ENCODE results near the gene C11orf21.

C11orf21 gene

DNA sequence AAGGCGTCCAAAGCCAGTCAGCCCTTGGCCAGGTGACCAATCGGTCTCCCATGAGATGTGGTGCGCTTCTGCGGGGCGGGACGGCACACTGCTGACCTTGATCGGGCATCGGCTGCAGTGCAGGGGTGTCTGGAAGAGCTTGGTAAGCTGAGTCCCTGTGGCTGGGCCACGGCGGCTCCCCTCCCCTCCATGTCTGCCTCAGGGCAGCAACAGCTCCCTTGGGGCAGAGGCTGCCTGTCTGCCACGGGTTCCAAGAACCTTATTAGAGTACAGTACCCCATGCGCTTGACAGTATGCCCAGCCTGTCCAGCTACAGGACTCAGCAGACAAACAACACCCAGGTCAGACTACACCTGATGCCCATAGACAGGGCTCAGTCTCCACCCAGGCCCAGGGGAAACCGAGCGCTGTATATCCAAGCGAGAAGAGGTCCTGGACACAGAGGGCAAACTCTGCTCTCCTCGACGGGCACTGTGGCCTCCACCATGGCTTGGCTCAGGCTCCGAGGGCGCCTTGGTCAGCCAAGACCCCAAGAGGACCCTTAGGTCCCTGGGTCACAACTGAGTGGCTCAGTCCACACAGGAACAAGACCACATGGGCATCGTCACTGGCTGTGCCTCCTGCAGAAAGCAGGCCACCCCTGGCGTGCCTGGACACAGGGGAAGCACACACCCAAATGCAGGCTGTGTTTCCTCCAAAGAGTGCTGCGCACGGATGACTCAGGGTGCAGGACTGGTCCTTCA is 19.0 kb upstream of the C11orf21 start:
- DNase-seq, result no peak

DNA sequence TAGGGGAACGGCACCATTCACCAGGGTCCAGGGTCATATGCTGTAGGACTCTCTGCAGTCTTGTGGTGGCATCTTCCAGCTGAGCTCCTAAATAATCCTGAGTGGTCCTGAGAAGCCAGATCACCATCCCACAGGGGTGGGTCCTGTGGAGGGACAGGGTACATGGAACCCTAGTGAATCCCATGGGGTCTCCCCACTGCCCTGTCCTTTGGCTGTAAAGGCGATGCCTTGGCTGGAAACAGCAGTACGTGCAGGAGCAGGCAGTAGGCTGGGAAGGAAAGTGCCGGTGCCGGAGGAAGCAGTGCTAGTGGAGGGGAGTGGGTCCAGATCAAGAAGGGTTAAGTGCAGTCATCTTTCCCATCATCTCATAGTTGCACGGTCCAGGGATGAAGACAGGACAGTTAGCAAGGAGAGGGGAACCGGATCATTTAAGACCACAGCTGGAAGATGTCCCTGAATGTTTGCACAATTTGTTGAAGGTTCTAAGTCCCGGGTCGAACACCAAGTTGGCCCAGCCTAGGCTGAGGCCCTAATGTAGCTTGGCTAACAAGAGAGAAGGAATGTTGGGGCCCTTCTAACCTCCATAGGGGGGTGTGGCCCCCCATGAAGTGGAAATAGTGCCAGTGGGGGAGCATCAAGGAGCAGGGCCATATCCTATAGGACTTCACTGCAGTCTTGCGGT is 18.2 kb upstream of the C11orf21 start:
- no peak for DNase-seq

- DNase-seq, result no peak
These were observed 17.0 kb upstream of the C11orf21 start for GRCh38 chr11:2318707-2319106.

- peak; percentile 47 for DNase-seq
These were observed 16.4 kb upstream of the C11orf21 start for GRCh38 chr11:2318123-2318522.

GRCh38 chr11:2317354-2318050 is 15.8 kb upstream of the C11orf21 start:
- no peak for DNase-seq

DNA sequence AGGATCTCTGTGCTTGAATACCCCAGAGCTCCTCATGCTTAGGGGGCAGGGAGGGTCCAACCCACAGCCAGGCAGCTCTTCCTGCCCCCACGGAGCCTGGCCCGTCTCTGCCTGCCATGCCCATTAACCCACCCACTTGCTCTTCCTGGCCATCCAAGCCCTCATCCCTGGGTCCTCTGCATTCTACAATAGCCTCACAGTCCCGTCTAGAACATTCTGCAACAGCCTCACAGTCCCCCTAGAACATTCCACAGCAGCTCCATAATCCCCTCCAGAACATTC is 15.2 kb upstream of the C11orf21 start:
- no peak for DNase-seq

- no peak for DNase-seq
These were observed 14.6 kb upstream of the C11orf21 start for GRCh38 chr11:2316169-2316962.

DNA sequence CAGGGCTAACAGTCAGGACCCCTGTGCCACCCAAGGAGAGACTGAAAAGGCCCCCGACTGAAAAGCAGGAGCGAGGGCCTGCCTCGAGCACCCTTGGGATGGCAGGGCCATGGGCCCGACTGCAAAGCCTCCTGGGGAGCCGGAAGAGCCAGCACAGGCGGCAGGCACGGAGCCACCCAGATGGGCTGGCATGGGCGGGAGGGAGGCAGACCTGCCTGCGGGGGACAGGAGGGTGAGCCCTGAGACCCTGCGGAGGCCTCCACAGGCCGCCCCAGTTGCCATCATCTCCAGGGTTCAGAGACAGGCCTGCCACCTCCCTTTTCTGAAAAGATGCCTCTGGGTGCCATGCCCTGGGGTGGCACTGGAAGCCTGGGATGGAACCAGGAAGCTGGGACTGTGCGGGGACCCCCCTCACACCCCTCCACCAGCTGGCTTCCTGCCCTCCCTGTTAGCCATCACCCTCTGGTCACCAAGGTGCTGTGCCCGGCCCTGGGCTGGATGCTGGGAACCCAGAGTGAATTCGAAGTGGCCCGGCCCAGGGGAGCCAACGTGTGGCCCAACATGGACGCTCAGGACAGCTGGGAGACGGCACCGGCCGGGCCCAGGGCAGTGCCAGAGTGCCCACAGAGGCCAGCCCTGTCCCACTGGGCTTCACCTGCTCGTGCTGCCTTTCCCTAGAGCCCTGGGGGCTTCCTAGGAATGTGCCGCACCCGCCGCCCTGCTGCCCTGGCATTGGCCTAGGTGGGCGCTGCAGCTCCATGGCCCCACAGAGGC is 13.9 kb upstream of the C11orf21 start:
- no peak for DNase-seq

DNA sequence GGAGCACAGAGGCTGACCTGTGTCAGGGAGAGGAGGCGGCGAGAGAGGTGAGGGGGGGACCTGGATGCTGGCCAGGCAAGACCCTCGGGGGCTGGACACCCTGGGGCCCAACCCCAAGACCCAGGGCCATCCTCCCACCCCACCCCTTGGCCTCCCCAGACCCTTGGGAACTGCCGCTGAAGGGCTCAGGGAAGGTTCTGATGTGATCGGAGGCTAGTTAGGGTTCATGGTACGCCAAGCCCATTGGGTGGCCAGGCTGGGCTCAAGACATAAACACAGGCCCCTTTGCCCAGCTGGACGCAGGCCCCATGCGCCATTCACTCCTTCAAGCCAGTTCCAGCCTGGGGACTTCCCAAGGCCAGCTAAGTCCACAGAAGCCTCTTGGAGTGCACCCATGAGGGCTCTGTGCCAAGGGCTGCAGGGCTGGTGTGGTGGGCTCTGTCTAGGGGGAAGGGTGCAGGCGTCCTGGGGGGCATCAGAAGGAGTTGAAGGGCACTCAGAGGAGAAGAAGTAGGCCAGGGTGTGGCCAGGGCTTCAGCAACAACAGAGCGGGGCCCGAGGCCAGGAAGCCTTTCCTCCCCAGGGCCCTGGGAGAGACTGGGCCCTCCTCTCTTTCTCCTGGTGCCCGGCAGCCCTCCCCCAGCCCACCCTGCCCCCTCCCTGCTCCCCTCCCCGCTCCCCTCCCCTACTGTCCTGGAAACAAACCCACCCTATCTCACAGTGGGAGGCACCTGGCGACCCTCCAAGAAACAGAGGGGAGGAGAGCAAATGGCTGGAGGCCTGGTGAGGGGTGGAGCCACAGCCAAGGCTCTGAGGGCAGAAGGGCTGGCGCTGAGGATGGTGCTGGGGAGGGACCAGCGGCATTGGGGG is 13.0 kb upstream of the C11orf21 start:
- DNase-seq, result no peak

DNA sequence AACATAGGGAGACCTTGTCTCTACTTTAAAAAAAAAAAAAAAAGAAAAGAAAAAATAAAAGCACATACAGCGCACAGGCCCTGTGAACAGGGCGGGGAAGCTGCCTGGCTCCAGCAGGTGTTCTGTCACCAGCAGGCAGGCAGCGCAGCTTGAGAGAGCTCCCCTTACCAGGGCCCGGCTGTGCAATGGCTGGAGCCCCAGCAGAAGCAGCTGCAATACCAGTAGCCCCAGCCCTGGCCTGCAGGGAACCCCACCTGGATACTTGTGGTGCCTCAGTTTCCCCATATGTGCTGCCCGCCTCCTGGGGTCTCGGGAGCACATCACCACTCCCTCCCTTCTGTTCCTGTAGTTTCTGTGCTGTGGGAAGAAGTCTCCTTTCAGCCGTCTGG is 12.4 kb upstream of the C11orf21 start:
- no peak for DNase-seq

DNA sequence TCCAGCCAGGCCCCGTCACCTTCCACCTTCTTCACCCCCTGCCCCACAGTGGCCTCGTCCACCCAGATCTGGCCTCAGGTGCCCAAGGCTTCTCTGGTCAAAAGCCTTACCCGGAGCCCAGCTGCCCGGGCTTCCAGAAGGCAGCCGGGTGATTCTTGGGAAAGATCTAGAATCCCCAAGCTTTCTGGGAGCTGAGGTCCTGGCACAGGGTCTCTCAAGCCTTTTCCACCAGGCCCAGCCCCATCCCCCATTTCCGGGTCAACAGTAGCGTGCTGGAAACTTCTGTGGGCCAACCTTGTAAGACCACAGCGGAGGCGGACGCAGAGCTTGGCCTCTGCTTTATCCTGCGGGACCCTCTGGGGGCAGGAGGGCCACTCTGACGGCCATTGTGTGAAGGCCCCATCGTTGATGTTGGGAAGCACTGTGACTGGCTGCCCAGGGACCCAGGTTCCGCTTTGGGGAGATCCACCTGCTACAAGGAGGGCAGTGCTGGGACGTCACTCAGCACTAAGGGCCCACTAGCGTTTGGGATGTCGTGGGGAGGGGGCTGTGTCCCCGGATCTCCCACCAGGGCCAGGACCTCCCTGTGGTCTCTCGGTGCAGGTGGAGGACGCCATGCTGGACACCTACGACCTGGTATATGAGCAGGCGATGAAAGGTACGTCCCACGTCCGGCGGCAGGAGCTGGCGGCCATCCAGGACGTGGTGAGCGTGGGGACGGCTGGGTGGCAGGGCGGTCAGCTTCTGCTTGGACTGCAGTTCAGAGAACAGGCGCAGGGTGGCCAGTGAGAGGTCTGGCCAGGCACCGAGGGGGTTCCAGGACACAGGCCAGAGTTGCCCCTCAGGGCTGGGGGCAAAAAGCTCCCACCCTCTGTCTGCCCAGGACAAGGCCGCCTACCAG is 11.6 kb upstream of the C11orf21 start:
- DNase-seq, result no peak

DNA sequence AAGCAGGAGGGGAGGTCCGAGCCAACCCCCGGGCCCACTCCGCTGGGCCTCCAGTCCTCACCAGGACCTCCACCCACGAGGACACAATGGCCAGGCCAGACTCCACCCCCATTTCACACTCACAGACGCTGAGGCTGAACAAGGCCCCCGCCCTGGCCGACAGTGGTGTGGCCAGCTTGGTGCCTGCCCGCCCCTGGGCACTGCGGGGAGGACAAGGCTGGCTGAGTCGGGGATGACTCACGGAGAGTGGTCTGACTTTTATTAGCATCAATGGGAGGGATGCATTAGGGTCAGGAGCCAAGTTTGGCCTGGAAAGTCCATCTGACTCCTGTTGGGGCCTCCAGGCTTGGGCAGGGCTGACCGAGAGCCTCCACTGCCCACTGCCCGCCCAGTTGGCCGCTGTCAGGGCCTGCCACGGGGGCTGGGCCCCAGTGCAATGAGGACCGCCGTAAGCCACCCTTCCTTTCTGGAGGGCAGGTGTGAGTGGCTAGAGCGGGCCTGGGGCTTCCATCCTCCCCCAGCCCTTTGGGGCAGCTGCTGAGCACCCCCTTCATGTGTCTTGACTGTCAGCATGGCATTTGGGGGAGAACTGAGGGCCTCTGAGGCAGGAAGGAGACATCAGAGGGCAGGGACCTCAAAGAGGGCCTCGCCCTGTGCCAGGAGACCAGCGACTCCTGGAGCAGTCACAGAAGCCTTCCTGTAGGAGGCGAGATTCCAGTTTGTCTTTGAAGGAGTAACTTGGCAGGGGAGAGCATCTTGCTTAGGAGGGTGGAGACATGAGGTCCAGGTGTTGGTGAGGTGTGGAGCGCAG is 10.7 kb upstream of the C11orf21 start:
- no peak for DNase-seq

DNA sequence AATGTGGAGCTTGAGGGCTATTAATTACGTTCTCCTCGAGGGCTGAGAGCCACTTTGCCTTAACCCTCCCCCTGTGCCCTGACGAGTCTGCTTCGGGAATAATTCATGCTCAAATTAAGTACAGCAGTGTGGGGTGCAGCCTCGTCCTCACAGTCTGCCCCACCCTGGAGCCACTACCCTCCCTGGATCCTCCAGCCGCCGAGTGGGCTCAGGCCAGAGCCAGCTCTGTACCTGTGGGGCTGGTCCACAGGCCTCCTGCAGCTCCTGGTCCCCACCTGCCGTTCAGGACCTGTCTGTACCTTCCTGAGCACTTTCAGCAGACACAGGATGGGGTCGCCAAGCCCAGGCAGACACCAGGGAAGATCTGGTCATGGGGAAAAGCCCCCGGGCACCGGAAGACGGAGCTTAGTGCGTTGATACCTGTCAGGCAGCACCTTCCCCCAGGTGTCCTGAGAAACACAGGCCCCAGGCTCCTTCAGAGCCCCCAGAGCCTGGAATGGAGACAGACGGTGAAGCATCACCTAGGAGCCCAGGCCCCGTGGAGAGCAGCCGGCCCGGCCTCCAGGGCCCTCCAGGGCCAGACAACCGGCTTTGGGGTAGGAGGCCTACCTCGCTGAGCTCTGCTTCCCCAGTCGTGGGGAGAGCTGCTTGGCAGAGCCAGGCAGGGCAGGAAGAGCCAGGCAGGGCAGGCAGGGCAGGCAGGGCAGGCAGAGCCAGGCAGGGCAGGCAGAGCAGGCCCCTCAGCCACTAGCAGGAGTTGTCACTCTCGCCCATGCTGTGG is 9.8 kb upstream of the C11orf21 start:
- DNase-seq, result no peak

DNA sequence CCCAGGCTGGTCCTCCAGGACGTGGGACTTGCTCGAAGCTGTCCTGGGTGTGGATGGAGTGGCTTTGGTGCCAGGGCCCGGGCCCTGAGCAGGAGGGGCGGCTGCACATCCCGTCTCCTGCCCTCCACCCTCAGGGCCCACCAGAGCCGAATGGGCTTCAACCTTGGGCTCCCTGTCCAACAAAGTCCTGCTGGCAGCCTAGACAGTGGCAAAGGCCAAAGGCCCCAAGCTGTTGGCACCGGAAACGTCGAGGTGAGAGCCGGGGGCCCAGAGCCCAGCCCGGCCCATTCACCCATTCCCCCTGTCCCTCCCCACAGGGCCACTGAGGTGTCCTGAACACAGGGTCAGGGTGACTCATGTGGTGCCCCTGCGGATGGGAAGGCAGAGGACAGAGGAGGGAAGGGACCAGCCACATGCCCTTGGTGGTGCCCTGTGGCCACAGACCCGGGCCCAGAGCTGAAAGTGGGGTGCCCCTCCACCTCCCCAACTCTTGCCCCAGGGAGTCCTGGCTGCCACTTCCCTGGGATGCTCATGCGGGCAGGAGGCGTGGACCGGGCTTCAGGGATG is 9.2 kb upstream of the C11orf21 start:
- DNase-seq, result no peak

GRCh38 chr11:2310073-2310785 is 8.5 kb upstream of the C11orf21 start:
- no peak for DNase-seq

DNA sequence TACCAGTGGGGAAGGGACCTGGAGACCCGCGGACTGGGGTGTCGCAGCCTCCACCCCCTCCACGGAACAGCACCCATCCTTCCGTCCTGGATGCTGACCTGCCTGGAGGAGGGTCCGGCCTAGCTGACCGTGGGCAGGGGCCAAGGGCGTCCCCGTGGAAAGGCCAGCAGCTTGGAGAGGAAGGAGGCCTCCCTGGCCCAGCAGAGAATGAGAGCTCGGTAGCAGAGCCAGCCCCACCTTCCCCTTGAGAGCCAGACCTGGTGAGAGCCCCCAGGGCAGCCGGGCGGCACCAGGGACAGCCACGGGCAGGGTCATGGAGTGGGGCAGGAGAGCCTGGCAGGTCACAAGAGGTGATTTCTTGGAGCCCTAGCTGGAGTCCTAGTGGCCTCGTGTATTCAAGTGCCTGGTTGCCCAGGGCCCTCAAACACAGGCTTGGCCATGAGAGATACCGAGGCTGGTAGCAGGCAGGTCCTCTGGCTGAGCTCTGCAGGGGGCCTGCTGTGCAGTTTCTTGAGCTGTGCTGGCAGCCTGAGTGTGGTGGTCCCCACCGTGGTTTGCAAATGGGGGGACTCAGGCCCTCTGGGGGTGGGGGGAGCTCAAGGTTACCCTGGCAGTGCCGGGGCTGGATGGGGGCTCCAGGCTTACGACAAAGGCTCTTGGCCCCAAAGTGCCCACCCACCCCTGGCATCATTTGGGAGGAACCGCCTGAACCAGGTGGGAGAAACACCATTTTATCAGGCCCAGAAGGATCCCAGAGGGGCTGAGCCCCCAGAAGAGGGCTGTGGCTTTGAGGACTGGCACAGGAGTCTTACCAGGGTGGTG is 7.7 kb upstream of the C11orf21 start:
- no peak for DNase-seq

GRCh38 chr11:2308713-2309112 is 7.0 kb upstream of the C11orf21 start:
- no peak for DNase-seq

All from MV-4-11 (cell line).